OCI-M1 (cell line): ENCODE results near the gene PPP2R3C.
A peak's percentile ranks its signal among the peaks of the same experiment; 100 is the strongest.
"Not testable (repeated sequence)": the region's sequence is repeated elsewhere in the genome, so short reads cannot be mapped to it uniquely, and the experiment has no call there.

Experiments
- DNase-seq: peaks from one replicate; lab custom pipeline; 2025; lab: John Stamatoyannopoulos, UW

PPP2R3C gene

GRCh38 chr14:35124127-35124526 lies 2.3 kb upstream of the PPP2R3C start:
- no peak for DNase-seq

GRCh38 chr14:35123388-35123703 lies 1.6 kb upstream of the PPP2R3C start:
- DNase-seq = peak; percentile 50

- DNase-seq = peak; percentile 61
These were observed 1.1 kb upstream of the PPP2R3C start for GRCh38 chr14:35122696-35123387.

- DNase-seq = no peak
These were observed 534 bp downstream of the PPP2R3C start for GRCh38 chr14:35121026-35121886.

- no peak for DNase-seq
These were observed 4.7 kb downstream of the PPP2R3C start for GRCh38 chr14:35117112-35117511.

- DNase-seq = no peak
These were observed 5.5 kb downstream of the PPP2R3C start for GRCh38 chr14:35116242-35116641.

GRCh38 chr14:35114036-35114435 lies 7.8 kb downstream of the PPP2R3C start:
- no peak for DNase-seq

- no peak for DNase-seq
These were observed 8.4 kb downstream of the PPP2R3C start for GRCh38 chr14:35113308-35113950.

GRCh38 chr14:35112641-35113040 lies 9.1 kb downstream of the PPP2R3C start:
- DNase-seq = no peak

DNA sequence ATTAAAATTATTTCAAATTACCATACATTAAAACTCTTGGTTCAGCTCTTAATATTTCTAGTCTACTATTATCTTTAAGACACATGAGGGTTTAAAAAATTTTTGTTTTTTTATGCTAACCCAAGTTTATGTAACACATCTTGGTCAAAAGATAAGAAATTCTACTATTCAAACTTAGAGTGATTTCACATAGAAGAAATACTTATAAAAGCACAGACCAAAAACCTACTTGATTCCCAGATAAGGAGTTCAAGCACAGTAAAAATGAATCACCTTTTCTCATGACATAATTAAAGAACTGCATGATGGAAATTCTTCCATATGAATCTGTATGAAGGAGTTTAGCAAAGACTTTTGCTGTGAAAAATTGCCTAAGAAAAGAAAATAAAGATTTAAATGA lies 13.9 kb downstream of the PPP2R3C start:
- DNase-seq = no peak

GRCh38 chr14:35094645-35095044 lies 27.1 kb downstream of the PPP2R3C start:
- not testable (repeated sequence) for DNase-seq

DNA sequence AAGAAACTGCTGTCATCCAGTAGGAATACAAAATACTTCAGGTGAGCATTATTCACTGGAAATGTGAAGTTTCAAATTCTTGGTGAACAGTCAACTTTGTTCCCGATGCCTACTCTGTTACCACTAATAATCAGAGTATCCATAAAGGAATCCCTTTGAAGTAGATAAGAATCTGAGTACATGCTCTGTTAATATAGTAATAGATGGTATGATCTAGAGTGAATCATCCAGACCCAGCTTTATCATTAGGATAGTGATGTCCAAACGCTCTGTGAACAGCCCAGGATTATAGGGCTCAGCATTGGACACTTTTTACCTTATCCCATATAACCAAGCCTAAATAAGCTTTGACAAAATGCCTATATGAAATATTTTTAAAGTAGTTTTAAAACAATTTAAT lies 33.3 kb downstream of the PPP2R3C start:
- DNase-seq = no peak

- DNase-seq = no peak
These were observed 36.3 kb downstream of the PPP2R3C start for GRCh38 chr14:35085441-35085840.

GRCh38 chr14:35083530-35084150 lies 38.1 kb downstream of the PPP2R3C start:
- DNase-seq = no peak

DNA sequence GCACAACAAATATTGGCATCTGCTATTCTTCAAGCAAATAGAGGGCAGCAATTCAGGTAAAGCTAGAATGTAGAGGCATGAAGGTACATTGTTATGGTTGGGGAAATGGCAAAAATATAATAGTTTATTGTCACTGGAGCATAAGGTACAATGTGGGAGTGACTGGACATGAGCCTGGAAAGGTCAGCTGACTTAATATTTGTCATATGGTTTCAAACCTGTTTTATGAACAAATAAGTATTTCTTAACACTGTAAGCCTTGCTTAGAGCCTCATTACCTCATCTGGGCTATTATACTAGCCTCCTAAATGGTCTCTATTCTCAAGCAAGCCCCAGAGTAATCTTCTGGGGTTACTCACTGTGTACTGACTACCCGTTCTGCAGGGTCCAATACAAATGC lies 42.0 kb downstream of the PPP2R3C start:
- no peak for DNase-seq

DNA sequence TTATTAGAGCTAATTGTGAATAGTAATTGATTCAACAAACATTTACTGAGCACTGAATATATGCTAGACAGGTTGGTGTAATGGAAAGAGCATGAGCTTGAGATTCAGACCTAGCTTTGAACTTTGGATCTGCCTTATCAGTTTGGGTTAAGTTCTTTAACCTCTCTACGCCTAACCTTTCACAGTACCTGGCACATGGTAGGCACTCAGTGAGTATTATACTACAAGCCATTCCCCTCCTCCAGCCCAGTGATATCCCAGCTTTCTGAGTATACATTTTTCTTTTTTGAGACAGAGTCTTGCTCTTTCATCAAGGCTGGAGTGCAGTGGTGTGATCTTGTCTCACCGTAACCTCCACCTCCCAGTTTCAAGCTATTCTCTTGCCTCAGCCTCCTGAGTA lies 43.7 kb downstream of the PPP2R3C start:
- DNase-seq = no peak

GRCh38 chr14:35073486-35073885 lies 48.3 kb downstream of the PPP2R3C start:
- DNase-seq = no peak

GRCh38 chr14:35072226-35072625 lies 49.6 kb downstream of the PPP2R3C start:
- DNase-seq = no peak

DNA sequence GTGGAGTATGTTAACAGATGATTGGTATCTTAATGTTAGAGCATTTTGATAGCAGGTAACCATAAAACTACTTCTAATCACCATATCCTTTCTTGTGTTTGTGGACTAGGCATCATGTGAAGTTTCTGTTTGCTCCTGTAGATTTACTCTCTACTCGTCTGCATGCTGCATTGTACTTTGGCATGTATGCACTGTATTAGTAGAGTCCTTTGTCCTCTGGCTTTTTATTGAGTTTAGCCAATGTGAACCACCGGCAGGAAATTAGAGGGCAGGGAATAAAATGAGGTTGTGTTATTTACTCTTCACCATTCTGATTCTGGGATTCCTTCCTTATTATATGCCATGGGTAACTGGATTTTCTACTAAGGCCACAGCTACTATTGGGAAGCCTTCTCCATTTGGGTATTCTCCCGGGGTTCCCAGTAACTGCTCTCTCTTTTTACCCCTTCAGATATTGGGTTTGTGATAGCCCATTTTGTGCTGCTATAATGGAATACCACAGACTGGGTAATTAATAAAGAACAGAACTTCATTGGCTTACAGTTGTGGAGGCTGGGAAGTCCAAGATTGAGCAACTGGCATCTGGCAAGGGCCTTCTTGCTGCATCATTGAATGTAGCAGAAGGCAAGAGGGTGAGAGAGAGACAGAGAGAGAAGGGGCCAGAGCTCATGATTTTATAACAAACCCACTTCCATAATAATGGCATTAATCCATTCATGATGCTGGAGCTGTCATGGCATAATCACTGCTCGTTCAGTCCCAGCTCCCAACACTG lies 53.4 kb downstream of the PPP2R3C start:
- no peak for DNase-seq

DNA sequence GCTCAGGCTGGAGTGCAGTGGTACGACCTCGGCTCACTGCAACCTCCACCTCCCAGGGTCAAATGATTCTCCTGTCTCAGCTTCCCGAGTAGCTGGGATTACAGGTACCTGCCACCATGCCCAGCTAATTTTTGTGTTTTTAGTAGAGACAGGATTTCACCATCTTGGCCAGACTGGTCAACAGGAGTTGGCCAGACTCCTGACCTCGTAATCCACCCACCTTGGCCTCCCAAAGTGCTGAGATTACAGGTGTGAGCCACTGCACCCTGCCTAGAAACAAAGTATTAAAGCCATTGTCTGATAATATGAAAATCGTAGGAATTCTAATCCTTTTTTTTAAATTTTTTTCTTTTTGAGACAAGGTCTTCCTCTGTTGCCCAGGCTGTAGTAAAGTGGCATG lies 56.1 kb downstream of the PPP2R3C start:
- DNase-seq = not testable (repeated sequence)

DNA sequence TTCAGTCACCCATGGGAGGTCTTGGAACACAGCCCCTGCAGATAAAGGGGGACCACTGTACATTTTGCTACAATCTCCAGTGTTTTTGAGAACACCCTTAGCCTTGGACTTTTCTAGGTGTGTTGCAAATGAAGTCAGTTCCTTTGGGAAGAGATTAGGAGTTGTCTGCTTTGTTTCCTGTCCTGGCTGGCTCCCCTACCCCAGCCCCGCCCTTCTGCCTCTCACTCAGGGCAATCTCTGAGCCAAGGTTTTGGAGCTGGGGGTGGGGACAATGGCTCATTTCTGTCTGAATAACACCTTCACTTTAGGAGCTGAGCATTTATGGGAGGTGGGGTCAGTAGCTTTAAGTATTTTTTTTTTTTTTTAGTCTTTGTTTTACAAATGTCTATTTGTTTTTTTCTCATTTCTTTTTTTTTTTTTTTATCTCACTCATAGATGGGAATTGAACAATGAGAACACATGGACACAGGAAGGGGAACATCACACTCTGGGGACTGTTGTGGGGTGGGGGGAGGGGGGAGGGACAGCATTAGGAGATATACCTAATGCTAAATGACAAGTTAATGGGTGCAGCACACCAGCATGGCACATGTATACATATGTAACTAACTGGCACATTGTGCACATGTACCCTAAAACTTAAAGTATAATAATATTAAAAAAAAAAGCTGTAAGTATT lies 60.5 kb downstream of the PPP2R3C start:
- peak; percentile 24 for DNase-seq
